Neural cell (in vitro differentiated cells): ENCODE data around the gene CACNA1B.

Experiments used
- CTCF ChIP-seq: fragments of 450-650 bp; IDR thresholded peaks from 2 replicates; pipeline ENCODE4 v1.5.1; 2014; ENCODE audit warnings: antibody characterized with exemption, mild to moderate bottlenecking, moderate library complexity; ENCODE audit not compliant: poor library complexity, severe bottlenecking
- EP300 ChIP-seq: fragments of 450-650 bp; conservative IDR thresholded peaks from 2 replicates; pipeline ENCODE4 v1.6.1; 2014; ENCODE audit warnings: antibody characterized with exemption, mild to moderate bottlenecking, moderate library complexity; ENCODE audit not compliant: poor library complexity, severe bottlenecking
- MXI1 ChIP-seq: fragments of 450-650 bp; conservative IDR thresholded peaks from 2 replicates; pipeline ENCODE4 v1.6.1; 2014; ENCODE audit warnings: antibody characterized with exemption, mild to moderate bottlenecking; ENCODE audit not compliant: poor library complexity, severe bottlenecking
- POLR2AphosphoS5 ChIP-seq: IDR thresholded peaks from 2 replicates; pipeline ENCODE4 v1.6.1; 2012
- RAD21 ChIP-seq: fragments of 450-650 bp; conservative IDR thresholded peaks from 2 replicates; pipeline ENCODE4 v1.6.1; 2014; ENCODE audit warnings: antibody characterized with exemption, mild to moderate bottlenecking, moderate library complexity

- TF ChIP-seq CTCF (no peak), POLR2AphosphoS5 (no peak), MXI1 (no peak), RAD21 (no peak), EP300 (no peak)
Observed at GRCh38 chr9:137905740-137906139, 28.2 kb downstream of the CACNA1B start.
